HepG2 (cell line): ENCODE results near the gene ACOT4. TPM values are rescaled to one million over a fixed set of nuclear protein-coding genes. Genes with fewer than 3 reads are reported as not detected.

Experiments
- ATAC-seq: fragments of 200-7000 bp; cut with Tn5 transposase; 3 replicates; pipeline ENCODE4 v1.9.1; 2020; ENCODE audit warnings: mild to moderate bottlenecking, moderate library complexity
- BruUV-seq: library from RNA; stranded (reverse); fragments of 400-500 nt; replicated peaks from 2 replicates; lab custom pipeline; 2021; lab: Mats Ljungman, UMichigan
- CTCF ChIA-PET: fragments of 300-600 bp; formaldehyde crosslinking; extraction: SDS; loops from one replicate; lab custom pipeline; 2021; ENCODE audit warnings: low total read pairs, inconsistent platforms, low intra/inter-chr PET ratio; lab: Yijun Ruan, JAX
- POLR2A ChIA-PET: fragments of 350-600 bp; sonication (Branson Sonifier 250); formaldehyde crosslinking; loops from one replicate; lab custom pipeline; 2020; ENCODE audit warnings: antibody characterized with exemption, inconsistent platforms; lab: Yijun Ruan, JAX
- DNase-seq: peaks from one replicate; pipeline ENCODE4 v3.0.0-alpha.2; 2015; ENCODE audit warnings: low spot score
- FAIRE-seq: peaks from 3 replicates; lab custom pipeline; 2011; peaks lifted over from hg19 to GRCh38; lab: Jason Lieb, UNC
- H2AFZ ChIP-seq: one replicate; pipeline ENCODE4 v1.6.1; 2011; ENCODE audit warnings: low read length, inconsistent platforms
- H3K27ac ChIP-seq: fragments of 300-600 bp; 3 replicates; pipeline ENCODE4 v1.8.0; 2011; ENCODE audit warnings: mixed run types, mild to moderate bottlenecking, mixed read lengths, low read length, inconsistent platforms; ENCODE audit not compliant: insufficient read depth; ENCODE audit errors: extremely low read length
- H3K27me3 ChIP-seq, 2 experiments: fragments of 200-600 bp in 1 of 2; 2 replicates in 1 of 2; 3 replicates in 1 of 2; pipeline versions ENCODE4 v1.6.0 to v1.8.0; 2011; ENCODE audit warnings: low read length in 2 of 2, mild to moderate bottlenecking in 2 of 2, moderate library complexity in 2 of 2, inconsistent platforms in 1 of 2; ENCODE audit not compliant: insufficient read depth in 2 of 2, control insufficient read depth in 1 of 2
- H3K36me3 ChIP-seq, 2 experiments: fragments of 200-600 bp in 1 of 2; replicated peaks in 1 of 2; 2 replicates in 1 of 2; 3 replicates in 1 of 2; pipeline versions ENCODE4 v1.5.1 to v1.8.0; 2011; ENCODE audit warnings: low read length in 2 of 2, inconsistent platforms in 1 of 2; ENCODE audit not compliant: insufficient read depth in 2 of 2, control insufficient read depth in 1 of 2
- H3K4me1 ChIP-seq: 2 replicates; pipeline ENCODE4 v1.5.1; 2012; ENCODE audit warnings: low read length, inconsistent platforms; ENCODE audit not compliant: insufficient read depth
- H3K4me2 ChIP-seq: 2 replicates; pipeline ENCODE4 v1.6.0; 2011; ENCODE audit warnings: low read depth, low read length, inconsistent platforms
- H3K4me3 ChIP-seq, 3 experiments: fragments of 200-600 bp in 1 of 3; sonication (generic), shearing (Covaris generic) in 1 of 3; replicated peaks in 1 of 3; 2 replicates each; pipeline ENCODE4 v1.5.1; 2011 to 2016; ENCODE audit warnings: low read length in 3 of 3, inconsistent platforms in 2 of 3, low read depth in 2 of 3, mild to moderate bottlenecking in 2 of 3, control low read depth in 1 of 3, mixed read lengths in 1 of 3; ENCODE audit not compliant: insufficient read depth in 1 of 3
- H3K79me2 ChIP-seq: one replicate; pipeline ENCODE4 v1.6.1; 2011; ENCODE audit warnings: low read length, inconsistent platforms; ENCODE audit not compliant: insufficient read depth
- H3K9ac ChIP-seq: 2 replicates; pipeline ENCODE4 v1.6.0; 2011; ENCODE audit warnings: mild to moderate bottlenecking, low read depth, low read length, inconsistent platforms; ENCODE audit not compliant: insufficient read depth
- H3K9me3 ChIP-seq: 2 replicates; pipeline ENCODE4 v1.5.1; 2012; ENCODE audit warnings: mild to moderate bottlenecking, low read length
- H4K20me1 ChIP-seq: 2 replicates; pipeline ENCODE4 v1.6.0; 2011; ENCODE audit warnings: inconsistent platforms, mild to moderate bottlenecking, low read length, moderate library complexity; ENCODE audit not compliant: insufficient read depth
- ARNT2 ChIP-seq: sonication (generic); formaldehyde crosslinking; IDR thresholded peaks from 2 replicates; pipeline ENCODE4 v1.8.0; 2022; ENCODE audit warnings: mild to moderate bottlenecking, low read depth, missing genetic modification reagents, moderate library complexity
- ATF6 ChIP-seq: sonication (generic); formaldehyde crosslinking; conservative IDR thresholded peaks from 2 replicates; pipeline ENCODE4 v1.4.0; 2020; ENCODE audit warnings: missing genetic modification reagents
- FOXO4 ChIP-seq: sonication (generic); formaldehyde crosslinking; conservative IDR thresholded peaks from 2 replicates; pipeline ENCODE4 v1.8.1; 2023; ENCODE audit warnings: missing genetic modification reagents
- IKZF1 ChIP-seq: fragments of 450-650 bp; IDR thresholded peaks from 2 replicates; pipeline ENCODE4 v1.7.1; 2016
- KLF16 ChIP-seq, 2 experiments: sonication (generic) in 1 of 2; formaldehyde crosslinking in 1 of 2; IDR thresholded peaks; 2 replicates each; pipeline versions ENCODE4 v1.6.1 to v1.8.0; 2016 to 2023; ENCODE audit warnings: missing genetic modification reagents in 2 of 2, missing compliant biosample characterization in 1 of 2
- MEF2D ChIP-seq: sonication (generic); formaldehyde crosslinking; IDR thresholded peaks from 2 replicates; pipeline ENCODE4 v1.5.1; 2020; ENCODE audit warnings: mild to moderate bottlenecking, missing genetic modification reagents
- PAWR ChIP-seq: sonication (generic); formaldehyde crosslinking; IDR thresholded peaks from 2 replicates; pipeline ENCODE4 v1.4.0; 2020; ENCODE audit warnings: missing genetic modification reagents, mild to moderate bottlenecking, borderline replicate concordance
- SMAD9 ChIP-seq: sonication (generic); formaldehyde crosslinking; IDR thresholded peaks from 2 replicates; pipeline ENCODE4 v1.5.1; 2020; ENCODE audit warnings: mild to moderate bottlenecking, missing genetic modification reagents
- TRAFD1 ChIP-seq: sonication (generic); formaldehyde crosslinking; IDR thresholded peaks from 2 replicates; pipeline ENCODE4 v1.5.1; 2020; ENCODE audit warnings: missing genetic modification reagents, mild to moderate bottlenecking, borderline replicate concordance
- TSC22D2 ChIP-seq: sonication (generic); formaldehyde crosslinking; IDR thresholded peaks from 2 replicates; pipeline ENCODE4 v1.5.1; 2020; ENCODE audit warnings: missing genetic modification reagents, mild to moderate bottlenecking, borderline replicate concordance
- ZBTB8A ChIP-seq: sonication (generic); formaldehyde crosslinking; IDR thresholded peaks from 2 replicates; pipeline ENCODE4 v1.4.0; 2020; ENCODE audit warnings: mild to moderate bottlenecking, low read depth, missing genetic modification reagents, borderline replicate concordance
- ZNF543 ChIP-seq: sonication (generic); formaldehyde crosslinking; IDR thresholded peaks from 2 replicates; pipeline ENCODE4 v1.4.0; 2020; ENCODE audit warnings: mild to moderate bottlenecking, missing genetic modification reagents
- ZNF788 ChIP-seq: sonication (generic); formaldehyde crosslinking; IDR thresholded peaks from 2 replicates; pipeline ENCODE4 v1.5.0; 2020; ENCODE audit warnings: mild to moderate bottlenecking, missing genetic modification reagents, borderline replicate concordance
- WGBS: methylation state at CpG from one replicate; pipeline ENCODE4 v1.1.6; 2017; ENCODE audit warnings: low lambda C conversion rate; 5-methylcytosine and 5-hydroxymethylcytosine counted together
- in situ Hi-C: cut with HindIII; loops from 2 replicates; pipeline ENCODE4 v1.10.0; 2017; ENCODE audit warnings: low pct_unique_long_range_greater_than_20kb; ENCODE audit not compliant: extremely low pct_ligation_motif_present
- intact Hi-C: fragments of 100-400 bp; cut with micrococcal nuclease; formaldehyde crosslinking; loops from one replicate; pipeline ENCODE4 v1.10.0; 2022; ENCODE audit not compliant: unreplicated experiment
- polyA plus RNA-seq, 8 experiments: library from polyadenylated mRNA; depleted of rRNA in 3 of 8; stranded (reverse) in 7 of 8; unstranded in 1 of 8; fragments of >200 nt; fragmentation: Illumina TruSeq in 4 of 8; extraction: Trizol in 4 of 8; gene quantifications; 2 replicates each; pipeline versions ENCODE4 v1.2.1 to v1.2.3, GENCODE V29; 2011 to 2016; ENCODE audit warnings: low read depth in 4 of 8, missing spikeins in 1 of 8, mixed read lengths in 1 of 8; ENCODE audit not compliant: insufficient read depth in 1 of 8
- total RNA-seq, 5 experiments: library from RNA; depleted of rRNA; stranded (reverse); fragments of >200 nt; fragmentation: Illumina TruSeq; extraction: Trizol; gene quantifications; 2 replicates each; pipeline ENCODE4 v1.2.3, GENCODE V29; 2016; ENCODE audit warnings: low read depth in 1 of 5
- TF ChIP-seq, protein P1 (sequence below): sonication (generic); formaldehyde crosslinking; IDR thresholded peaks from 2 replicates; pipeline ENCODE4 v1.4.0; 2020; ENCODE audit warnings: missing genetic modification reagents

Gene ACOT4
- total and polyA plus RNA-seq, 2 of the 13 experiments (the other 11 are each of a cell fraction or from before 2014, with no cell fraction given) = 0.04 to 0.05 TPM

GRCh38 chr14:73644531-73645247 is 53.0 kb downstream of the ACOT4 start, which contains the start of gene DNAL1 (continued):
- TF ChIP-seq ZBTB8A (CRISPR knock-in tag) (no peak), ARNT2 (CRISPR knock-in tag) (no peak), TSC22D2 (CRISPR knock-in tag) (no peak)

GRCh38 chr14:73645248-73645610 is 53.6 kb downstream of the ACOT4 start:
- no peaks in the 10 kb centered on the region for H3K27me3 ChIP-seq
- 0% methylated on average over 7 of the region's 7 CpGs for WGBS
- H3K4me2 ChIP-seq = peak overlapping the region; percentile 95
- BruUV-seq = no TSS peak
- peak overlapping the region; percentile 85 to 94 (median 85) for H3K4me3 ChIP-seq
- peak overlapping the region; percentile 69 for H3K9ac ChIP-seq
- no peaks in the 10 kb centered on the region for H3K9me3 ChIP-seq
- ATAC-seq (no peak), DNase-seq (no peak)
- no peaks in the 10 kb centered on the region for H3K36me3 ChIP-seq
- POLR2A ChIA-PET = interaction anchor here (0.8 to 1.8 kb wide), 2 partner anchors 19 to 31 kb away, joined by 3 to 5 read pairs; no protein-coding TSS in a partner anchor
- peaks cover 22% of the 10 kb centered on the region for H3K4me1 ChIP-seq
- H3K27ac ChIP-seq = peak overlapping the region; percentile 68
- intact Hi-C loops = no loop called here
- no peak for TF ChIP-seq ZNF788 (CRISPR knock-in tag)
- no peak for TF ChIP-seq MEF2D (CRISPR knock-in tag)
- TF ChIP-seq ZNF543 (CRISPR knock-in tag) = no peak
- TF ChIP-seq IKZF1 = no peak
- no peak for TF ChIP-seq PAWR (CRISPR knock-in tag)
- no peak for TF ChIP-seq KLF16 (CRISPR knock-in tag; IDR thresholded peaks at IDR 0.05)
- 0 out of 2 replicates have a peak, but pooled peaks have one; percentile 68 for TF ChIP-seq FOXO4 (CRISPR knock-in tag)
- TF ChIP-seq, protein P1, sequence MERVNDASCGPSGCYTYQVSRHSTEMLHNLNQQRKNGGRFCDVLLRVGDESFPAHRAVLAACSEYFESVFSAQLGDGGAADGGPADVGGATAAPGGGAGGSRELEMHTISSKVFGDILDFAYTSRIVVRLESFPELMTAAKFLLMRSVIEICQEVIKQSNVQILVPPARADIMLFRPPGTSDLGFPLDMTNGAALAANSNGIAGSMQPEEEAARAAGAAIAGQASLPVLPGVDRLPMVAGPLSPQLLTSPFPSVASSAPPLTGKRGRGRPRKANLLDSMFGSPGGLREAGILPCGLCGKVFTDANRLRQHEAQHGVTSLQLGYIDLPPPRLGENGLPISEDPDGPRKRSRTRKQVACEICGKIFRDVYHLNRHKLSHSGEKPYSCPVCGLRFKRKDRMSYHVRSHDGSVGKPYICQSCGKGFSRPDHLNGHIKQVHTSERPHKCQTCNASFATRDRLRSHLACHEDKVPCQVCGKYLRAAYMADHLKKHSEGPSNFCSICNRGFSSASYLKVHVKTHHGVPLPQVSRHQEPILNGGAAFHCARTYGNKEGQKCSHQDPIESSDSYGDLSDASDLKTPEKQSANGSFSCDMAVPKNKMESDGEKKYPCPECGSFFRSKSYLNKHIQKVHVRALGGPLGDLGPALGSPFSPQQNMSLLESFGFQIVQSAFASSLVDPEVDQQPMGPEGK (CRISPR knock-in tag) = peak; percentile 36; the same call in 1 of the 2 replicates
- TF ChIP-seq TRAFD1 (CRISPR knock-in tag) = no peak
- no peak for TF ChIP-seq SMAD9 (CRISPR knock-in tag)
- TF ChIP-seq ATF6 (CRISPR knock-in tag) = no peak
- TF ChIP-seq ZBTB8A (CRISPR knock-in tag) = no peak
- TF ChIP-seq, all 625 proteins: peak for 2
- in situ Hi-C loops = no loop called here
- Histone ChIP-seq H3K79me2 (no peaks in the 10 kb centered on the region), H2AFZ (peak overlapping the region; percentile 59), H4K20me1 (no peaks in the 10 kb centered on the region)
- CTCF ChIA-PET = no interaction called here
- FAIRE-seq = no peak
